ENCODE results near the gene ZSCAN10. TPM values are rescaled to one million over a fixed set of nuclear protein-coding genes. Genes with fewer than 3 reads are reported as not detected.
A peak's percentile ranks its signal among the peaks of the same experiment; 100 is the strongest.

Gene ZSCAN10
- total and polyA plus RNA-seq, 2 of the 13 experiments (the other 11 are each of a cell fraction or from before 2014, with no cell fraction given) = not detected

DNA sequence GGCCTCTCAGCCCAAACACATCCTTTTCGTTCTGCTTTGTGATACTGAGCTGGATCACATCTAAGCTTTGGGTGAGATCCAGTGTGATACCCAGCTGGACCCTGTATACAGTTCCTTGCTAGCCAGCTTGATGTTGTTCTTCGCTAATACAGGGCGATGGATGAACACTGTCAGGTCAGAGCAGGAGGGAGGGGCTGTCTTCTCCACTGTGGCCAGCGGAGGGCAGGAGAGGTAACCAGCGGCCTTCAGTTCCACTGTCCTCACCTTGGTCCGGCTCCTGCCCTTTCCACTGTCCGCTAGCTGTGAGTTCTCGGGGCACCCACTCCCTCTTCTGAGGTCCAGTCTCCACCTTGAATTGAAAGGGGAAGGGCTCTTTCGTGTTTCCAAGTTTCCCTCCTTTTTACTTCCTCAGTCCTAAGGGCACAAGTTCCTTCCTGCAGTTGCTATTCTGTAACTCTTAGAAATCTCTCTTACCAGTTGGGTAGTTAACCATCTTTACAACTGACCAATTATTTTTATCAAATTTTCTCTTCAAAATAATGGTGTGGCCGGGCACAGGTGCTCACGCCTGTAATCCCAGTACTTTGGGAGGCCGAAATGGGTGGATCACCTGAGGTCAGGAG is 32.8 kb upstream of the ZSCAN10 start (continued):
- TF ChIP-seq, protein P1, sequence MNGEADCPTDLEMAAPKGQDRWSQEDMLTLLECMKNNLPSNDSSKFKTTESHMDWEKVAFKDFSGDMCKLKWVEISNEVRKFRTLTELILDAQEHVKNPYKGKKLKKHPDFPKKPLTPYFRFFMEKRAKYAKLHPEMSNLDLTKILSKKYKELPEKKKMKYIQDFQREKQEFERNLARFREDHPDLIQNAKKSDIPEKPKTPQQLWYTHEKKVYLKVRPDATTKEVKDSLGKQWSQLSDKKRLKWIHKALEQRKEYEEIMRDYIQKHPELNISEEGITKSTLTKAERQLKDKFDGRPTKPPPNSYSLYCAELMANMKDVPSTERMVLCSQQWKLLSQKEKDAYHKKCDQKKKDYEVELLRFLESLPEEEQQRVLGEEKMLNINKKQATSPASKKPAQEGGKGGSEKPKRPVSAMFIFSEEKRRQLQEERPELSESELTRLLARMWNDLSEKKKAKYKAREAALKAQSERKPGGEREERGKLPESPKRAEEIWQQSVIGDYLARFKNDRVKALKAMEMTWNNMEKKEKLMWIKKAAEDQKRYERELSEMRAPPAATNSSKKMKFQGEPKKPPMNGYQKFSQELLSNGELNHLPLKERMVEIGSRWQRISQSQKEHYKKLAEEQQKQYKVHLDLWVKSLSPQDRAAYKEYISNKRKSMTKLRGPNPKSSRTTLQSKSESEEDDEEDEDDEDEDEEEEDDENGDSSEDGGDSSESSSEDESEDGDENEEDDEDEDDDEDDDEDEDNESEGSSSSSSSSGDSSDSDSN (CRISPR knock-in tag; IDR thresholded peaks at IDR 0.05) = peak; percentile 30; the same call in 1 of the 2 replicates
- TF ChIP-seq ZKSCAN8 (CRISPR knock-in tag; IDR thresholded peaks at IDR 0.05; ENCODE audit: borderline replicate concordance) (no peak), PAF1 (CRISPR knock-in tag; IDR thresholded peaks at IDR 0.05) (0 out of 2 replicates have a peak, but pooled peaks have one; percentile 59), FOXO1 (CRISPR knock-in tag; IDR thresholded peaks at IDR 0.05) (0 out of 2 replicates have a peak, but pooled peaks have one; percentile 23)
- TF ChIP-seq, protein P2, sequence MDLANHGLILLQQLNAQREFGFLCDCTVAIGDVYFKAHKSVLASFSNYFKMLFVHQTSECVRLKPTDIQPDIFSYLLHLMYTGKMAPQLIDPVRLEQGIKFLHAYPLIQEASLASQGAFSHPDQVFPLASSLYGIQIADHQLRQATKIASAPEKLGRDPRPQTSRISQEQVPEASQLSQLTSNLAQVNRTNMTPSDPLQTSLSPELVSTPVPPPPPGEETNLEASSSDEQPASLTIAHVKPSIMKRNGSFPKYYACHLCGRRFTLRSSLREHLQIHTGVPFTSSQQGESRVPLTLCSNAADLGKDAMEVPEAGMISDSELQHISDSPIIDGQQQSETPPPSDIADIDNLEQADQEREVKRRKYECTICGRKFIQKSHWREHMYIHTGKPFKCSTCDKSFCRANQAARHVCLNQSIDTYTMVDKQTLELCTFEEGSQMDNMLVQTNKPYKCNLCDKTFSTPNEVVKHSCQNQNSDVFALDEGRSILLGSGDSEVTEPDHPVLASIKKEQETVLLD (CRISPR knock-in tag; IDR thresholded peaks at IDR 0.05; ENCODE audit: low read depth) = no peak
- TF ChIP-seq, protein P3, sequence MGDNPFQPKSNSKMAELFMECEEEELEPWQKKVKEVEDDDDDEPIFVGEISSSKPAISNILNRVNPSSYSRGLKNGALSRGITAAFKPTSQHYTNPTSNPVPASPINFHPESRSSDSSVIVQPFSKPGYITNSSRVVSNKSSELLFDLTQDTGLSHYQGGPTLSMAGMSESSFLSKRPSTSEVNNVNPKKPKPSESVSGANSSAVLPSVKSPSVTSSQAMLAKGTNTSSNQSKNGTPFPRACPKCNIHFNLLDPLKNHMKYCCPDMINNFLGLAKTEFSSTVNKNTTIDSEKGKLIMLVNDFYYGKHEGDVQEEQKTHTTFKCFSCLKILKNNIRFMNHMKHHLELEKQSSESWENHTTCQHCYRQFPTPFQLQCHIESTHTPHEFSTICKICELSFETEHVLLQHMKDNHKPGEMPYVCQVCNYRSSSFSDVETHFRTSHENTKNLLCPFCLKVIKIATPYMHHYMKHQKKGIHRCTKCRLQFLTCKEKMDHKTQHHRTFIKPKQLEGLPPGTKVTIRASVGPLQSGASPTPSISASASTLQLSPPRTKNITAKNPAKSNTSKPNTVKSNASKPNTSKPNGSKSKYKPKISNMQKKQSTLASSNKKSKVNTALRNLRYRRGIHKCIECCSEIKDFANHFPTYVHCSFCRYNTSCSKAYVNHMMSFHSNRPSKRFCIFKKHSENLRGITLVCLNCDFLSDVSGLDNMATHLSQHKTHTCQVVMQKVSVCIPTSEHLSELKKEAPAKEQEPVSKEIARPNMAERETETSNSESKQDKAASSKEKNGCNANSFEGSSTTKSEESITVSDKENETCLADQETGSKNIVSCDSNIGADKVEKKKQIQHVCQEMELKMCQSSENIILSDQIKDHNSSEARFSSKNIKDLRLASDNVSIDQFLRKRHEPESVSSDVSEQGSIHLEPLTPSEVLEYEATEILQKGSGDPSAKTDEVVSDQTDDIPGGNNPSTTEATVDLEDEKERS (CRISPR knock-in tag; IDR thresholded peaks at IDR 0.05) = no peak
- TF ChIP-seq, protein P4, sequence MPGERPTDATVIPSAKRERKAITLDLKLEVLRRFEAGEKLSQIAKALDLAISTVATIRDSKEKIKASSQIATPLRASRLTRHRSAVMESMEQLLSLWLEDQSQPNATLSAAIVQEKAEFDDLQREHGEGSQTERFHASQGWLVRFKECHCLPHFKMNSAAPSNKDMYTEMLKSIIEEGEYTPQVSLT (CRISPR knock-in tag; IDR thresholded peaks at IDR 0.05; ENCODE audit: borderline replicate concordance, low read depth) = no peak
- TF ChIP-seq, protein P5, sequence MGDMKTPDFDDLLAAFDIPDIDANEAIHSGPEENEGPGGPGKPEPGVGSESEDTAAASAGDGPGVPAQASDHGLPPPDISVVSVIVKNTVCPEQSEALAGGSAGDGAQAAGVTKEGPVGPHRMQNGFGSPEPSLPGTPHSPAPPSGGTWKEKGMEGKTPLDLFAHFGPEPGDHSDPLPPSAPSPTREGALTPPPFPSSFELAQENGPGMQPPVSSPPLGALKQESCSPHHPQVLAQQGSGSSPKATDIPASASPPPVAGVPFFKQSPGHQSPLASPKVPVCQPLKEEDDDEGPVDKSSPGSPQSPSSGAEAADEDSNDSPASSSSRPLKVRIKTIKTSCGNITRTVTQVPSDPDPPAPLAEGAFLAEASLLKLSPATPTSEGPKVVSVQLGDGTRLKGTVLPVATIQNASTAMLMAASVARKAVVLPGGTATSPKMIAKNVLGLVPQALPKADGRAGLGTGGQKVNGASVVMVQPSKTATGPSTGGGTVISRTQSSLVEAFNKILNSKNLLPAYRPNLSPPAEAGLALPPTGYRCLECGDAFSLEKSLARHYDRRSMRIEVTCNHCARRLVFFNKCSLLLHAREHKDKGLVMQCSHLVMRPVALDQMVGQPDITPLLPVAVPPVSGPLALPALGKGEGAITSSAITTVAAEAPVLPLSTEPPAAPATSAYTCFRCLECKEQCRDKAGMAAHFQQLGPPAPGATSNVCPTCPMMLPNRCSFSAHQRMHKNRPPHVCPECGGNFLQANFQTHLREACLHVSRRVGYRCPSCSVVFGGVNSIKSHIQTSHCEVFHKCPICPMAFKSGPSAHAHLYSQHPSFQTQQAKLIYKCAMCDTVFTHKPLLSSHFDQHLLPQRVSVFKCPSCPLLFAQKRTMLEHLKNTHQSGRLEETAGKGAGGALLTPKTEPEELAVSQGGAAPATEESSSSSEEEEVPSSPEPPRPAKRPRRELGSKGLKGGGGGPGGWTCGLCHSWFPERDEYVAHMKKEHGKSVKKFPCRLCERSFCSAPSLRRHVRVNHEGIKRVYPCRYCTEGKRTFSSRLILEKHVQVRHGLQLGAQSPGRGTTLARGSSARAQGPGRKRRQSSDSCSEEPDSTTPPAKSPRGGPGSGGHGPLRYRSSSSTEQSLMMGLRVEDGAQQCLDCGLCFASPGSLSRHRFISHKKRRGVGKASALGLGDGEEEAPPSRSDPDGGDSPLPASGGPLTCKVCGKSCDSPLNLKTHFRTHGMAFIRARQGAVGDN (CRISPR knock-in tag; IDR thresholded peaks at IDR 0.05) = peak; percentile 41
- TF ChIP-seq, protein P6, sequence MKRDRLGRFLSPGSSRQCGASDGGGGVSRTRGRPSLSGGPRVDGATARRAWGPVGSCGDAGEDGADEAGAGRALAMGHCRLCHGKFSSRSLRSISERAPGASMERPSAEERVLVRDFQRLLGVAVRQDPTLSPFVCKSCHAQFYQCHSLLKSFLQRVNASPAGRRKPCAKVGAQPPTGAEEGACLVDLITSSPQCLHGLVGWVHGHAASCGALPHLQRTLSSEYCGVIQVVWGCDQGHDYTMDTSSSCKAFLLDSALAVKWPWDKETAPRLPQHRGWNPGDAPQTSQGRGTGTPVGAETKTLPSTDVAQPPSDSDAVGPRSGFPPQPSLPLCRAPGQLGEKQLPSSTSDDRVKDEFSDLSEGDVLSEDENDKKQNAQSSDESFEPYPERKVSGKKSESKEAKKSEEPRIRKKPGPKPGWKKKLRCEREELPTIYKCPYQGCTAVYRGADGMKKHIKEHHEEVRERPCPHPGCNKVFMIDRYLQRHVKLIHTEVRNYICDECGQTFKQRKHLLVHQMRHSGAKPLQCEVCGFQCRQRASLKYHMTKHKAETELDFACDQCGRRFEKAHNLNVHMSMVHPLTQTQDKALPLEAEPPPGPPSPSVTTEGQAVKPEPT (CRISPR knock-in tag; IDR thresholded peaks at IDR 0.05; ENCODE audit: low read depth) = no peak
- TF ChIP-seq, protein P7, sequence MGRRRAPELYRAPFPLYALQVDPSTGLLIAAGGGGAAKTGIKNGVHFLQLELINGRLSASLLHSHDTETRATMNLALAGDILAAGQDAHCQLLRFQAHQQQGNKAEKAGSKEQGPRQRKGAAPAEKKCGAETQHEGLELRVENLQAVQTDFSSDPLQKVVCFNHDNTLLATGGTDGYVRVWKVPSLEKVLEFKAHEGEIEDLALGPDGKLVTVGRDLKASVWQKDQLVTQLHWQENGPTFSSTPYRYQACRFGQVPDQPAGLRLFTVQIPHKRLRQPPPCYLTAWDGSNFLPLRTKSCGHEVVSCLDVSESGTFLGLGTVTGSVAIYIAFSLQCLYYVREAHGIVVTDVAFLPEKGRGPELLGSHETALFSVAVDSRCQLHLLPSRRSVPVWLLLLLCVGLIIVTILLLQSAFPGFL (CRISPR knock-in tag; IDR thresholded peaks at IDR 0.05) = no peak
